Measurements from ENCODE around the gene HS3ST5.
"Not testable (repeated sequence)": the region's sequence is repeated elsewhere in the genome, so short reads cannot be mapped to it uniquely, and the experiment has no call there.

The HS3ST5 gene

GRCh38 chr6:114334237-114334636 is 8.6 kb downstream of the HS3ST5 start:
- 79 to 82% methylated on average over 1 of the region's 4 CpGs for WGBS, 2 experiments (ENCODE audit: insufficient coverage in 2 of 2)
- H3K9me3 ChIP-seq (ENCODE audit: control insufficient read depth, low read length) = peaks cover 6% of the 10 kb centered on the region
- no peak overlapping the region for H3K27ac ChIP-seq (ENCODE audit: low read depth, low read length, severe bottlenecking)
- no peak overlapping the region for H3K4me3 ChIP-seq (ENCODE audit: extremely low read depth, insufficient read depth, low read length, poor library complexity, severe bottlenecking)
- no peaks in the 10 kb centered on the region for H3K36me3 ChIP-seq (ENCODE audit: control insufficient read depth, insufficient read depth, low read length)
- H3K4me1 ChIP-seq (ENCODE audit: control insufficient read depth, insufficient read depth, low read length, poor library complexity, severe bottlenecking) = no peaks in the 10 kb centered on the region

DNA sequence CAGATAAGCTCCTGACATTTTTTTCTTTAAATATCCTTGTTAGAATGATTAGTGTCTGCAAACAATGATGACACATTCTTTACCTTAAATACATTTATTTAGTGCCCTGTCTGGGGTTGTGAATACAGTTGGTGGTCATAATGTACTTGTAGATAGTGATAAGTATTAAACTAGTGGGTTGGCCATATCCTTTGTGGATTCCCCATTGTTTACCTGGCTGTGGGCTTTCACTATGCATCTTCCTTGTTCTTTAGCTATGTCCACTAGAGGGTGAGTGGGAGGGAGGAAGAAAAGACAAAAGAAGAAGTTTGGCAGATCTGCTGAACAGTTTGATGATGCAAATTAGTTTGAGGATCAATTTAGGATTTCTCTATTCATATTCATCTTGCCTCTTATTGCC is 15.7 kb downstream of the HS3ST5 start:
- Histone ChIP-seq H3K4me1 (ENCODE audit: control insufficient read depth, insufficient read depth, low read length, poor library complexity, severe bottlenecking) (no peaks in the 10 kb centered on the region), H3K27ac (ENCODE audit: low read depth, low read length, severe bottlenecking) (no peak overlapping the region), H3K9me3 (ENCODE audit: control insufficient read depth, low read length) (peaks cover 6% of the 10 kb centered on the region), H3K36me3 (ENCODE audit: control insufficient read depth, insufficient read depth, low read length) (no peaks in the 10 kb centered on the region), H3K4me3 (ENCODE audit: extremely low read depth, insufficient read depth, low read length, poor library complexity, severe bottlenecking) (no peak overlapping the region)

DNA sequence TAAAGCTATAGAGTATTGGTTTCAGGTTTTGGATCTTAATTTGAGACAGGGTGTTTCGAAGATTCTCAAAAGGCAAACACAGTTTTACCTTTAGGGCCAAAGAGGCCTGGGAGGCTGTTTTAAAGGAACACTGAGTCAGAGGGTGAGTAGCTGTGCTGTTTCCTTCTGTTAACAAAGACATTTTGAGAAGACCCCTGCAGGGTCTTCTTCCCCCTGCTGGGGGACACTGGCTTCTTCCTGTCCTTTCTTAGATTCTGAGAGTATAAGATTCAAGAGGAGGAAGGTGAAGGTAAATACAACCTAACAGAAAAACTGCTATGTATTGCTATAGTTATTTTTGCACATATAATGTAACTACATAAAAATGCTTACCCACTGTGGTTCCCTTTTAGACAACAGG is 19.0 kb downstream of the HS3ST5 start:
- Histone ChIP-seq H3K4me1 (ENCODE audit: control insufficient read depth, insufficient read depth, low read length, poor library complexity, severe bottlenecking) (no peaks in the 10 kb centered on the region), H3K36me3 (ENCODE audit: control insufficient read depth, insufficient read depth, low read length) (no peaks in the 10 kb centered on the region), H3K9me3 (ENCODE audit: control insufficient read depth, low read length) (no peaks in the 10 kb centered on the region), H3K27ac (ENCODE audit: low read depth, low read length, severe bottlenecking) (no peak overlapping the region), H3K4me3 (ENCODE audit: extremely low read depth, insufficient read depth, low read length, poor library complexity, severe bottlenecking) (no peak overlapping the region)
- WGBS, 2 experiments (ENCODE audit: insufficient coverage in 2 of 2) = 64 to 67% methylated on average over 1 of the region's 1 CpG

DNA sequence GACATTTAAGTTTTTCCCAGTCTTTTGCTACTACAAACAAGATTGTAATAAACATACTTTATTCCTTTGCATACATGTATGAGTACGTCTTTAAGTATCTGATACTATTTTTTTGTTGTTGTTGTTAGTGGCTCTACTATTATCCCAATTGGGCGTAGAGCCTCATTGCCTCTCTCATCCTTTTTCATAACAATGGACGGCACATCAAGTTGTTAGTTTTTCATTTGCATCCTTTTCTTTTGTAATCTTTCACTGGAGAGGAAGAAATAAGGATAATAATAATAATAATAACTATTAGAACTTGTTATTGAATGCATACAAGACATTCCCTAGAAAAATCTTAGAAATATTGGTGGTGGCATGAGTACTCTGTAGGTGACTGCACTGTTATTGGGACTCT is 23.1 kb downstream of the HS3ST5 start:
- Histone ChIP-seq H3K9me3 (ENCODE audit: control insufficient read depth, low read length) (no peaks in the 10 kb centered on the region), H3K36me3 (ENCODE audit: control insufficient read depth, insufficient read depth, low read length) (no peaks in the 10 kb centered on the region), H3K27ac (ENCODE audit: low read depth, low read length, severe bottlenecking) (no peak overlapping the region), H3K4me3 (ENCODE audit: extremely low read depth, insufficient read depth, low read length, poor library complexity, severe bottlenecking) (no peak overlapping the region), H3K4me1 (ENCODE audit: control insufficient read depth, insufficient read depth, low read length, poor library complexity, severe bottlenecking) (no peaks in the 10 kb centered on the region)
- WGBS, 2 experiments (ENCODE audit: insufficient coverage in 2 of 2) = no CpG with 5 or more reads among the region's 3 CpGs

DNA sequence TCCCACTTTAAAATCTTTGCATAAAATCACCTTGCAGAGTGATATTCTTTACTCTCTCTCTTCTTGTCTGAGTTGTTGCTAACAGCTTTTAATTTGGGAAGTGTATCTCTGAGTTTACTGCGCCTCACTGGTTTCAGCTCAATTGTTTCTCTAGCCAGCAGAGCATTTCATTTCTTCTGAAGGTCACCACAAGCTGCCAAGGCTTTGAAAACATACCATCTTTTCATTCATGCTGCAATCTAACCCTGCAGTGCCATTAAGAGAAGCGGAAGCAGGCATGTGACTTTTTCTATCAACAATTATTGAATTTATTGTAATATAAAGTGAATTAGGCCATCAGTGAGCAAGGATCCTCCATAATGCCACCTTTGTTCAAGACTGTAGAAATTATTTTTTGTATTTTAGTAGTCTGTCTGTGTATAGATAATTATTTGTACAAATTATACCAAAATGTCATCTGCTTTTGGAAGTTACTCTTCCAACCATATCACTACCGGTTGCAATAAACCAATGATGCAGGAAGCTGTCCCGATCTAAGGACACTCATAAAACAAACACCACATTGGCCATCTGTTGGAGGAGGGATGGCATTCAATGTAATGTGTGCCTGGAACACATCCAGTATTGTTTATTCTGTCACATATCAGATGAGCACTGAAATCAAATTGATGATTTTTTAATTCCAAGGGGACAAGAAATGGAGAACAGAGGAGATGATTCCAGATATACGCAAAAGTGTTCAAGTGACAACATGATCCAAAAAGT is 26.8 kb downstream of the HS3ST5 start:
- no peaks in the 10 kb centered on the region for H3K4me1 ChIP-seq (ENCODE audit: control insufficient read depth, insufficient read depth, low read length, poor library complexity, severe bottlenecking)
- H3K36me3 ChIP-seq (ENCODE audit: control insufficient read depth, insufficient read depth, low read length) = no peaks in the 10 kb centered on the region
- no peak overlapping the region for H3K27ac ChIP-seq (ENCODE audit: low read depth, low read length, severe bottlenecking)
- 100% methylated on average over 2 of the region's 5 CpGs; no CpG with 5 or more reads in 1 of the 2 experiments for WGBS, 2 experiments (ENCODE audit: insufficient coverage in 2 of 2)
- H3K9me3 ChIP-seq (ENCODE audit: control insufficient read depth, low read length) = no peaks in the 10 kb centered on the region
- no peak overlapping the region for H3K4me3 ChIP-seq (ENCODE audit: extremely low read depth, insufficient read depth, low read length, poor library complexity, severe bottlenecking)

- not testable (repeated sequence) for H3K4me1 ChIP-seq (ENCODE audit: control insufficient read depth, insufficient read depth, low read length, poor library complexity, severe bottlenecking); H3K9me3 ChIP-seq (ENCODE audit: control insufficient read depth, low read length); H3K36me3 ChIP-seq (ENCODE audit: control insufficient read depth, insufficient read depth, low read length); H3K27ac ChIP-seq (ENCODE audit: low read depth, low read length, severe bottlenecking); H3K4me3 ChIP-seq (ENCODE audit: extremely low read depth, insufficient read depth, low read length, poor library complexity, severe bottlenecking)
- WGBS, 2 experiments (ENCODE audit: insufficient coverage in 2 of 2) = 95 to 100% methylated on average over 1 to 6 of the region's 6 CpGs
Observed at GRCh38 chr6:114313816-114314215, 29.0 kb downstream of the HS3ST5 start.

- H3K36me3 ChIP-seq (ENCODE audit: control insufficient read depth, insufficient read depth, low read length) = no peaks in the 10 kb centered on the region
- H3K27ac ChIP-seq (ENCODE audit: low read depth, low read length, severe bottlenecking) = no peak overlapping the region
- WGBS, 2 experiments (ENCODE audit: insufficient coverage in 2 of 2) = 33% methylated on average over 1 of the region's 4 CpGs; no CpG with 5 or more reads in 1 of the 2 experiments
- H3K4me3 ChIP-seq (ENCODE audit: extremely low read depth, insufficient read depth, low read length, poor library complexity, severe bottlenecking) = no peak overlapping the region
- no peaks in the 10 kb centered on the region for H3K4me1 ChIP-seq (ENCODE audit: control insufficient read depth, insufficient read depth, low read length, poor library complexity, severe bottlenecking)
- H3K9me3 ChIP-seq (ENCODE audit: control insufficient read depth, low read length) = no peaks in the 10 kb centered on the region
Observed at GRCh38 chr6:114312931-114313330, 29.9 kb downstream of the HS3ST5 start.

- H3K27ac ChIP-seq (ENCODE audit: low read depth, low read length, severe bottlenecking) = no peak overlapping the region
- peaks cover 6% of the 10 kb centered on the region for H3K9me3 ChIP-seq (ENCODE audit: control insufficient read depth, low read length)
- H3K4me3 ChIP-seq (ENCODE audit: extremely low read depth, insufficient read depth, low read length, poor library complexity, severe bottlenecking) = no peak overlapping the region
- no CpG with 5 or more reads among the region's 2 CpGs for WGBS, 2 experiments (ENCODE audit: insufficient coverage in 2 of 2)
- H3K4me1 ChIP-seq (ENCODE audit: control insufficient read depth, insufficient read depth, low read length, poor library complexity, severe bottlenecking) = no peaks in the 10 kb centered on the region
- no peaks in the 10 kb centered on the region for H3K36me3 ChIP-seq (ENCODE audit: control insufficient read depth, insufficient read depth, low read length)
Observed at GRCh38 chr6:114310053-114310452, 32.8 kb downstream of the HS3ST5 start.

DNA sequence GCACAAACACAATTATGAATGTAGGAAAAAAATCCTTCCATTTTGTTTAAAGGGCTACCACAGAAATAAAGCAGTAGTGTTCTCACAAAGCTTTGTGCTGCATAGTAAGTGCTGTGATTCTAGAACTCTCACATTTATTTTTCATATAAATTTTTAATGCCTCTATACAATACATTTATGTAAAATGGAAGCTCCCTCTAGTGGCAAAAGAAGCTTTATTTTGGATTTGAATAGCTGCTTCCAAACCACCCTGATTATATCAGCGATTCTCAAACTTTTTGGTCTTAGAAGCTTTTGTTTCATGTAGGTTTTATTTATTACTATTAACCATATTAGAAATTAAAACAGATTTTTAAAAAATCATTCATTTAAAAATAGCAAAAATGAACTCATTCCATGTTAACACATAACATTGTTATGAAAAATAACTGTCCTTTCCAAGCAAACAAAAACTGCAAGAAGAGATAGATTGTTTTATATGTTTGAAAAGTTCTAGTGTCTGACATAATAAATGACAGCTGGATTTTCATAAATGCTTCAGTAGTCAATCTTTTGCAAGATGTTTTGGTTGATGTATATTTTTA is 38.4 kb downstream of the HS3ST5 start:
- H3K27ac ChIP-seq (ENCODE audit: low read depth, low read length, severe bottlenecking) = no peak overlapping the region
- WGBS, 2 experiments (ENCODE audit: insufficient coverage in 2 of 2) = no CpG with 5 or more reads among the region's 1 CpG
- H3K4me1 ChIP-seq (ENCODE audit: control insufficient read depth, insufficient read depth, low read length, poor library complexity, severe bottlenecking) = no peaks in the 10 kb centered on the region
- H3K36me3 ChIP-seq (ENCODE audit: control insufficient read depth, insufficient read depth, low read length) = no peaks in the 10 kb centered on the region
- no peak overlapping the region for H3K4me3 ChIP-seq (ENCODE audit: extremely low read depth, insufficient read depth, low read length, poor library complexity, severe bottlenecking)
- H3K9me3 ChIP-seq (ENCODE audit: control insufficient read depth, low read length) = peaks cover 6% of the 10 kb centered on the region

- H3K36me3 ChIP-seq (ENCODE audit: control insufficient read depth, insufficient read depth, low read length) = no peaks in the 10 kb centered on the region
- WGBS, 2 experiments (ENCODE audit: insufficient coverage in 2 of 2) = 89 to 90% methylated on average over 1 to 2 of the region's 2 CpGs
Observed at GRCh38 chr6:114301596-114302219, 41.1 kb downstream of the HS3ST5 start.

GRCh38 chr6:114297135-114297534 is 45.7 kb downstream of the HS3ST5 start:
- H3K27ac ChIP-seq (ENCODE audit: low read depth, low read length, severe bottlenecking) = no peak overlapping the region
- no peaks in the 10 kb centered on the region for H3K36me3 ChIP-seq (ENCODE audit: control insufficient read depth, insufficient read depth, low read length)
- no peak overlapping the region for H3K4me3 ChIP-seq (ENCODE audit: extremely low read depth, insufficient read depth, low read length, poor library complexity, severe bottlenecking)
- H3K4me1 ChIP-seq (ENCODE audit: control insufficient read depth, insufficient read depth, low read length, poor library complexity, severe bottlenecking) = no peaks in the 10 kb centered on the region
- H3K9me3 ChIP-seq (ENCODE audit: control insufficient read depth, low read length) = no peaks in the 10 kb centered on the region
- WGBS, 2 experiments (ENCODE audit: insufficient coverage in 2 of 2) = 92 to 100% methylated on average over 5 of the region's 6 CpGs

More at GRCh38 chr6:114301596-114302219, 41.1 kb downstream of the HS3ST5 start:
- Histone ChIP-seq H3K4me1 (ENCODE audit: control insufficient read depth, insufficient read depth, low read length, poor library complexity, severe bottlenecking) (no peaks in the 10 kb centered on the region), H3K9me3 (ENCODE audit: control insufficient read depth, low read length) (peaks cover 6% of the 10 kb centered on the region), H3K4me3 (ENCODE audit: extremely low read depth, insufficient read depth, low read length, poor library complexity, severe bottlenecking) (no peak overlapping the region), H3K27ac (ENCODE audit: low read depth, low read length, severe bottlenecking) (no peak overlapping the region)
